ENCODE measurements around the gene COL4A1.

Gene COL4A1

GRCh38 chr13:110308656-110309359 lies 1.9 kb upstream of the COL4A1 start:
- DNase-seq (ENCODE audit: low spot score): no peak

GRCh38 chr13:110307767-110308655 lies 1.1 kb upstream of the COL4A1 start:
- no peak for DNase-seq (ENCODE audit: low spot score)

- DNase-seq (ENCODE audit: low spot score): no peak
Measured at GRCh38 chr13:110306340-110306959, 507 bp downstream of the COL4A1 start.

- DNase-seq (ENCODE audit: low spot score): no peak
Measured at GRCh38 chr13:110305949-110306339, 1.0 kb downstream of the COL4A1 start.

- DNase-seq (ENCODE audit: low spot score): no peak
Measured at GRCh38 chr13:110305544-110305943, 1.4 kb downstream of the COL4A1 start.

GRCh38 chr13:110305001-110305400 lies 2.0 kb downstream of the COL4A1 start:
- DNase-seq (ENCODE audit: low spot score): no peak

GRCh38 chr13:110304256-110304655 lies 2.7 kb downstream of the COL4A1 start:
- no peak for DNase-seq (ENCODE audit: low spot score)

- DNase-seq (ENCODE audit: low spot score): no peak
Measured at GRCh38 chr13:110303644-110304043, 3.3 kb downstream of the COL4A1 start.

GRCh38 chr13:110302997-110303396 lies 4.0 kb downstream of the COL4A1 start:
- DNase-seq (ENCODE audit: low spot score): no peak

- no peak for DNase-seq (ENCODE audit: low spot score)
Measured at GRCh38 chr13:110301606-110302553, 5.1 kb downstream of the COL4A1 start.

- no peak for DNase-seq (ENCODE audit: low spot score)
Measured at GRCh38 chr13:110301083-110301482, 5.9 kb downstream of the COL4A1 start.

GRCh38 chr13:110300090-110300815 lies 6.7 kb downstream of the COL4A1 start:
- no peak for DNase-seq (ENCODE audit: low spot score)

- DNase-seq (ENCODE audit: low spot score): no peak
Measured at GRCh38 chr13:110299283-110299840, 7.6 kb downstream of the COL4A1 start.

- DNase-seq (ENCODE audit: low spot score): peak; percentile 76
Measured at GRCh38 chr13:110298505-110299282, 8.3 kb downstream of the COL4A1 start.

- DNase-seq (ENCODE audit: low spot score): no peak
Measured at GRCh38 chr13:110297766-110298504, 9.0 kb downstream of the COL4A1 start.

- no peak for DNase-seq (ENCODE audit: low spot score)
Measured at GRCh38 chr13:110297011-110297410, 9.9 kb downstream of the COL4A1 start.

GRCh38 chr13:110294622-110295021 lies 12.3 kb downstream of the COL4A1 start:
- DNase-seq (ENCODE audit: low spot score): no peak

- DNase-seq (ENCODE audit: low spot score): no peak
Measured at GRCh38 chr13:110294146-110294545, 12.8 kb downstream of the COL4A1 start.

GRCh38 chr13:110293649-110294048 lies 13.3 kb downstream of the COL4A1 start:
- DNase-seq (ENCODE audit: low spot score): no peak
